Measurements from ENCODE around the gene TMEM150B. TPM values are rescaled to one million over a fixed set of nuclear protein-coding genes. Genes with fewer than 3 reads are reported as not detected.

TMEM150B gene
- total and polyA plus RNA-seq, 9 of the 15 experiments (the other 6 are each of a cell fraction or from before 2014, with no cell fraction given): 0.47 to 1.3 (median 0.74) TPM; not detected in 2

- no peak for TF ChIP-seq TRIM25 (IDR thresholded peaks at IDR 0.05; ENCODE audit: borderline replicate concordance)
- no peak for TF ChIP-seq SPI1 (IDR thresholded peaks at IDR 0.05; ENCODE audit: borderline replicate concordance, low read depth, low read length)
- TF ChIP-seq FOXK1 (CRISPR knock-in tag; IDR thresholded peaks at IDR 0.05; ENCODE audit: borderline replicate concordance): no peak
- TF ChIP-seq PHF21A (IDR thresholded peaks at IDR 0.05; ENCODE audit: borderline replicate concordance, low read depth): no peak
- no peak for TF ChIP-seq TGIF2 (CRISPR knock-in tag; IDR thresholded peaks at IDR 0.05)
- TF ChIP-seq HNRNPUL1 (IDR thresholded peaks at IDR 0.05; ENCODE audit: low read length): no peak
- TF ChIP-seq BRD9 (IDR thresholded peaks at IDR 0.05; ENCODE audit: low read depth, partially characterized antibody): no peak
- TF ChIP-seq RBFOX2 (IDR thresholded peaks at IDR 0.05; ENCODE audit: low read depth, low read length): no peak; the same call in 1 of the 2 replicates
- no peak for TF ChIP-seq SNRNP70 (optimal IDR thresholded peaks at IDR 0.05; ENCODE audit: low read depth, low read length)
- TF ChIP-seq, protein P1, sequence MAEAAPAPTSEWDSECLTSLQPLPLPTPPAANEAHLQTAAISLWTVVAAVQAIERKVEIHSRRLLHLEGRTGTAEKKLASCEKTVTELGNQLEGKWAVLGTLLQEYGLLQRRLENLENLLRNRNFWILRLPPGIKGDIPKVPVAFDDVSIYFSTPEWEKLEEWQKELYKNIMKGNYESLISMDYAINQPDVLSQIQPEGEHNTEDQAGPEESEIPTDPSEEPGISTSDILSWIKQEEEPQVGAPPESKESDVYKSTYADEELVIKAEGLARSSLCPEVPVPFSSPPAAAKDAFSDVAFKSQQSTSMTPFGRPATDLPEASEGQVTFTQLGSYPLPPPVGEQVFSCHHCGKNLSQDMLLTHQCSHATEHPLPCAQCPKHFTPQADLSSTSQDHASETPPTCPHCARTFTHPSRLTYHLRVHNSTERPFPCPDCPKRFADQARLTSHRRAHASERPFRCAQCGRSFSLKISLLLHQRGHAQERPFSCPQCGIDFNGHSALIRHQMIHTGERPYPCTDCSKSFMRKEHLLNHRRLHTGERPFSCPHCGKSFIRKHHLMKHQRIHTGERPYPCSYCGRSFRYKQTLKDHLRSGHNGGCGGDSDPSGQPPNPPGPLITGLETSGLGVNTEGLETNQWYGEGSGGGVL (CRISPR knock-in tag; IDR thresholded peaks at IDR 0.05): no peak
- no peak for TF ChIP-seq KLF10 (CRISPR knock-in tag; IDR thresholded peaks at IDR 0.05)
- peak; percentile 63; the same call in 1 of the 2 replicates for TF ChIP-seq RFX5 (IDR thresholded peaks at IDR 0.05; ENCODE audit: low read depth, low read length)
- no peak for TF ChIP-seq HDAC6 (IDR thresholded peaks at IDR 0.05; ENCODE audit: low read depth, low read length)
- peak; percentile 42 for TF ChIP-seq EP400 (IDR thresholded peaks at IDR 0.05)
- TF ChIP-seq SRSF9 (IDR thresholded peaks at IDR 0.05; ENCODE audit: borderline replicate concordance, low read depth, low read length): no peak
- TF ChIP-seq, protein P2, sequence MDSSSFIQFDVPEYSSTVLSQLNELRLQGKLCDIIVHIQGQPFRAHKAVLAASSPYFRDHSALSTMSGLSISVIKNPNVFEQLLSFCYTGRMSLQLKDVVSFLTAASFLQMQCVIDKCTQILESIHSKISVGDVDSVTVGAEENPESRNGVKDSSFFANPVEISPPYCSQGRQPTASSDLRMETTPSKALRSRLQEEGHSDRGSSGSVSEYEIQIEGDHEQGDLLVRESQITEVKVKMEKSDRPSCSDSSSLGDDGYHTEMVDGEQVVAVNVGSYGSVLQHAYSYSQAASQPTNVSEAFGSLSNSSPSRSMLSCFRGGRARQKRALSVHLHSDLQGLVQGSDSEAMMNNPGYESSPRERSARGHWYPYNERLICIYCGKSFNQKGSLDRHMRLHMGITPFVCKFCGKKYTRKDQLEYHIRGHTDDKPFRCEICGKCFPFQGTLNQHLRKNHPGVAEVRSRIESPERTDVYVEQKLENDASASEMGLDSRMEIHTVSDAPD (CRISPR knock-in tag; IDR thresholded peaks at IDR 0.05): no peak
- no peak; the same call in 1 of the 2 replicates for TF ChIP-seq POLR2A (conservative IDR thresholded peaks at IDR 0.05)
- no peak for TF ChIP-seq E2F3 (CRISPR knock-in tag; IDR thresholded peaks at IDR 0.05)
- TF ChIP-seq CREM (IDR thresholded peaks at IDR 0.05; ENCODE audit: low read depth): peak; percentile 97
- TF ChIP-seq, protein P3, sequence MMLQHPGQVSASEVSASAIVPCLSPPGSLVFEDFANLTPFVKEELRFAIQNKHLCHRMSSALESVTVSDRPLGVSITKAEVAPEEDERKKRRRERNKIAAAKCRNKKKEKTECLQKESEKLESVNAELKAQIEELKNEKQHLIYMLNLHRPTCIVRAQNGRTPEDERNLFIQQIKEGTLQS (IDR thresholded peaks at IDR 0.05): no peak
- TF ChIP-seq, protein P3 (CRISPR knock-in tag; conservative IDR thresholded peaks at IDR 0.05): no peak
- no peak for TF ChIP-seq SMAD2 (IDR thresholded peaks at IDR 0.05; ENCODE audit: low read depth, low read length)
- no peak for TF ChIP-seq ZNF232 (CRISPR knock-in tag; IDR thresholded peaks at IDR 0.05)
These were observed 14.2 kb upstream of the TMEM150B start, which contains the start of gene KMT5C (continued) for GRCh38 chr19:55339105-55339888.

All from K562 (cell line).